Measurements from ENCODE around the gene KRT1.

GRCh38 chr12:52628841-52629240 is 51.4 kb downstream of the KRT1 start:
- TF ChIP-seq CTCF (IDR thresholded peaks at IDR 0.05; ENCODE audit: insufficient read depth, low read length), result no peak
- no peak for TF ChIP-seq REST (IDR thresholded peaks at IDR 0.05; ENCODE audit: insufficient replicate concordance, low read depth)
- TF ChIP-seq POLR2AphosphoS5 (IDR thresholded peaks at IDR 0.05; ENCODE audit: low read depth), result no peak
- TF ChIP-seq GABPA (IDR thresholded peaks at IDR 0.05; ENCODE audit: low read depth), result no peak
- TF ChIP-seq SPI1 (IDR thresholded peaks at IDR 0.05; ENCODE audit: borderline replicate concordance, low read depth), result no peak

All from HL-60 (cell line).